NCI-H82 treated with DMSO at 0.1 percent for 48 hours (cell line): ENCODE results near the gene TYW1B.
"Not testable (repeated sequence)": the region's sequence is repeated elsewhere in the genome, so short reads cannot be mapped to it uniquely, and the experiment has no call there.

ENCODE experiments used
- DNase-seq: peaks from one replicate; lab custom pipeline; 2025; ENCODE audit not compliant: unreplicated experiment; lab: John Stamatoyannopoulos, UW

The TYW1B gene

GRCh38 chr7:72704894-72705293 is 123.1 kb downstream of the TYW1B start:
- DNase-seq = no peak

GRCh38 chr7:72700548-72700947 is 127.5 kb downstream of the TYW1B start:
- DNase-seq = not testable (repeated sequence)

- DNase-seq = not testable (repeated sequence)
Observed at GRCh38 chr7:72697066-72697465, 130.9 kb downstream of the TYW1B start.

GRCh38 chr7:72696643-72697042 is 131.4 kb downstream of the TYW1B start:
- not testable (repeated sequence) for DNase-seq

- DNase-seq = not testable (repeated sequence)
Observed at GRCh38 chr7:72695482-72695881, 132.5 kb downstream of the TYW1B start.

GRCh38 chr7:72691442-72691841 is 136.6 kb downstream of the TYW1B start:
- not testable (repeated sequence) for DNase-seq

- DNase-seq = not testable (repeated sequence)
Observed at GRCh38 chr7:72690177-72690576, 137.8 kb downstream of the TYW1B start.

GRCh38 chr7:72689344-72689743 is 138.7 kb downstream of the TYW1B start:
- DNase-seq = not testable (repeated sequence)

- DNase-seq = not testable (repeated sequence)
Observed at GRCh38 chr7:72681211-72681610, 146.8 kb downstream of the TYW1B start.

- not testable (repeated sequence) for DNase-seq
Observed at GRCh38 chr7:72676880-72677279, 151.1 kb downstream of the TYW1B start.

GRCh38 chr7:72676086-72676690 is 151.8 kb downstream of the TYW1B start:
- not testable (repeated sequence) for DNase-seq

GRCh38 chr7:72675686-72676085 is 152.3 kb downstream of the TYW1B start:
- not testable (repeated sequence) for DNase-seq

- DNase-seq = no peak
Observed at GRCh38 chr7:72674394-72674793, 153.6 kb downstream of the TYW1B start.

- not testable (repeated sequence) for DNase-seq
Observed at GRCh38 chr7:72670850-72671249, 157.2 kb downstream of the TYW1B start.

- not testable (repeated sequence) for DNase-seq
Observed at GRCh38 chr7:72668435-72668834, 159.6 kb downstream of the TYW1B start.

- DNase-seq = not testable (repeated sequence)
Observed at GRCh38 chr7:72667049-72667448, 161.0 kb downstream of the TYW1B start.

GRCh38 chr7:72648574-72648973 is 179.4 kb downstream of the TYW1B start:
- not testable (repeated sequence) for DNase-seq

GRCh38 chr7:72643708-72644107 is 184.3 kb downstream of the TYW1B start:
- not testable (repeated sequence) for DNase-seq

GRCh38 chr7:72641485-72642248 is 186.3 kb downstream of the TYW1B start:
- not testable (repeated sequence) for DNase-seq

- DNase-seq = not testable (repeated sequence)
Observed at GRCh38 chr7:72640740-72641139, 187.3 kb downstream of the TYW1B start.

- DNase-seq = not testable (repeated sequence)
Observed at GRCh38 chr7:72635273-72635908, 192.6 kb downstream of the TYW1B start.
